ENCODE results near the gene MAPKAP1.

GRCh38 chr9:125412166-125412565 is 294.8 kb downstream of the MAPKAP1 start:
- TF ChIP-seq, protein P1, sequence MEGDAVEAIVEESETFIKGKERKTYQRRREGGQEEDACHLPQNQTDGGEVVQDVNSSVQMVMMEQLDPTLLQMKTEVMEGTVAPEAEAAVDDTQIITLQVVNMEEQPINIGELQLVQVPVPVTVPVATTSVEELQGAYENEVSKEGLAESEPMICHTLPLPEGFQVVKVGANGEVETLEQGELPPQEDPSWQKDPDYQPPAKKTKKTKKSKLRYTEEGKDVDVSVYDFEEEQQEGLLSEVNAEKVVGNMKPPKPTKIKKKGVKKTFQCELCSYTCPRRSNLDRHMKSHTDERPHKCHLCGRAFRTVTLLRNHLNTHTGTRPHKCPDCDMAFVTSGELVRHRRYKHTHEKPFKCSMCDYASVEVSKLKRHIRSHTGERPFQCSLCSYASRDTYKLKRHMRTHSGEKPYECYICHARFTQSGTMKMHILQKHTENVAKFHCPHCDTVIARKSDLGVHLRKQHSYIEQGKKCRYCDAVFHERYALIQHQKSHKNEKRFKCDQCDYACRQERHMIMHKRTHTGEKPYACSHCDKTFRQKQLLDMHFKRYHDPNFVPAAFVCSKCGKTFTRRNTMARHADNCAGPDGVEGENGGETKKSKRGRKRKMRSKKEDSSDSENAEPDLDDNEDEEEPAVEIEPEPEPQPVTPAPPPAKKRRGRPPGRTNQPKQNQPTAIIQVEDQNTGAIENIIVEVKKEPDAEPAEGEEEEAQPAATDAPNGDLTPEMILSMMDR (IDR thresholded peaks at IDR 0.05; ENCODE audit: low read depth, low read length, poor library complexity, severe bottlenecking): no peak
- TF ChIP-seq EZH2phosphoT487 (IDR thresholded peaks at IDR 0.05; ENCODE audit: borderline replicate concordance, low read length): no peak
